ENCODE results near the gene TPD52L1.

The TPD52L1 gene

DNA sequence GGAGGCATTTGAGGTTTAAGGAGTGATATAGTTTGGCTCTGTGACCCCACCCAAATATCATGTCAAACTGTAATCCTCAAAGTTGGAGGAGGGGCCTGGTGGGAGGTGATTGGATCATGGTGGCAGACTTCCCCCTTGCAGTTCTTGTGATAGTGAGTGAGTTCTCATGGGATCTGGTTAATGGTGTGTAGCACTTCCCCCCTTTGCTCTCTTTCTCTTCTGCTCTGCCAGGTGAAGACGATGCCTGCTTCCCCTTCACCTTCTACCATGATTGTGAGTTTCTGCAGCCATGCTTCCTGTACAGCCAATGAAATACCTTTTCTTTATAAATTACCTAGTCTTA, 149.9 kb downstream of the TPD52L1 start:
- Histone ChIP-seq H3K27me3 (ENCODE audit: control insufficient read depth in 5 of 5, insufficient read depth in 4 of 5, low read length in 5 of 5) (no peaks in the 10 kb centered on the region), H3K9ac (ENCODE audit: low read length in 5 of 5) (no peak overlapping the region), H3K36me3 (ENCODE audit: control insufficient read depth in 5 of 5, insufficient read depth in 5 of 5, low read length in 5 of 5) (peaks cover 2 to 15% (median 2%) of the 10 kb centered on the region in 5 donors), H3K4me1 (ENCODE audit: control insufficient read depth in 5 of 5, insufficient read depth in 5 of 5, low read length in 5 of 5) (peaks cover 4 to 19% (median 15%) of the 10 kb centered on the region in 5 donors), H3K9me3 (ENCODE audit: control insufficient read depth in 5 of 5, low read length in 5 of 5) (peaks cover 0 to 5% (median 3%) of the 10 kb centered on the region in 5 donors), H3K27ac (ENCODE audit: low read depth, low read length) (no peak overlapping the region), H3K4me3 (ENCODE audit: low read depth in 1 of 5, low read length in 5 of 5) (no peak overlapping the region)

DNA sequence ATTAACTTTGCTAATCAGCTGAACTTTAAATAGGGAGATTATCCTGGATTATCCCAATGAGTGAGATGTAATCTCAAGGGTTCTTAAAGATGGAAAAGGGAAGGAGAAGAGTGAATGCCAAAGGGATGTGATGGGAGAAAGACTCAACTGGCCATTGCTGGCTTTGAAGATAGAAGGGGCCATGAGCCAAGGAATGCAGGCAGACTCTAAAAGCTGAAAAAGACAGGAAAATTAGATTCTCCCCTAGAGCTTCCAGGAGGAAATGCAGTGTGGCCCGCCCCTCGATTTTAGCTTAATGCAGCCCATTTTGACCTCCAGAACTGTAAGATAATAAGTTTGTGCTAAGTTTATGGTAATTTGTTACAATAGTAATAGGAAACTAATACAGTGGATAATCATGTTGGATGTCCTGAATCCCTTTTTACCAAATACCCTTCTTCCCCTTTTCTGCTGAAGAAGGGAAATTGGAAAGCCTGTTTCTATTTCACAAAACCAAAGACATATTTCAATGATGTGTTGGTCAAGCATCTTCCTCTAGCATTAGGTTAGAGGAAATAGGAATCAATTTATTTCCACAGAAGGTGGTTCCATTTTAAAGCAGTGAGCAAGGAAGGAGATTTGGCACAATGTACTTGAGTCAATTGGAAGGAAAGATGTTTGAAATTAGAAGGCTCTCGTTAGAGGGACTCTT, 151.5 kb downstream of the TPD52L1 start:
- Histone ChIP-seq H3K4me3 (ENCODE audit: low read depth in 1 of 5, low read length in 5 of 5) (no peak overlapping the region), H3K27me3 (ENCODE audit: control insufficient read depth in 5 of 5, insufficient read depth in 4 of 5, low read length in 5 of 5) (no peaks in the 10 kb centered on the region), H3K9ac (ENCODE audit: low read length in 5 of 5) (no peak overlapping the region), H3K27ac (ENCODE audit: low read depth, low read length) (no peak overlapping the region), H3K9me3 (ENCODE audit: control insufficient read depth in 5 of 5, low read length in 5 of 5) (peaks cover 0 to 5% (median 3%) of the 10 kb centered on the region in 5 donors), H3K4me1 (ENCODE audit: control insufficient read depth in 5 of 5, insufficient read depth in 5 of 5, low read length in 5 of 5) (peaks cover 4 to 13% (median 11%) of the 10 kb centered on the region in 5 donors), H3K36me3 (ENCODE audit: control insufficient read depth in 5 of 5, insufficient read depth in 5 of 5, low read length in 5 of 5) (peaks cover 0 to 2% (median 0%) of the 10 kb centered on the region in 5 donors)

DNA sequence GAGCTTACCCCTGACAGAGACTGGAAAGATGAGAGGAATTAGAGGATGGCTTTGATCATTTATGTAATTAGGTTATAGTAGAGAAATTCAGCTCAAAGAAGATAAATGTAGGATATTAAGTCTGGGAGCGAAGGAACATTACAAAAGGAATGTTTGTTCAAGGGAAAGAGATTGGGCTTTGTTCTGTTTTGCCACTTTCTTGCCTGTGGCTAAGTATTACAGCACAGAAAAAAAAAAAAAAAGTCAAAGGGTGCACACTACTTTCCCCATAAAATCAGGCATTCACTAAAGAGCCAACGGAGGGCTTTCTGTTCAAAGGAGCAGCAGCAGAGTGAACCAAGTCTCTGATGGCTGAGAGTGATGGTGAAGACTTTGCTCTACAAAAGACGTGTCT, 153.2 kb downstream of the TPD52L1 start:
- H3K36me3 ChIP-seq (ENCODE audit: control insufficient read depth in 5 of 5, insufficient read depth in 5 of 5, low read length in 5 of 5) = no peaks in the 10 kb centered on the region
- no peak overlapping the region for H3K9ac ChIP-seq (ENCODE audit: low read length in 5 of 5)
- no peak overlapping the region for H3K4me3 ChIP-seq (ENCODE audit: low read depth in 1 of 5, low read length in 5 of 5)
- H3K27me3 ChIP-seq (ENCODE audit: control insufficient read depth in 5 of 5, insufficient read depth in 4 of 5, low read length in 5 of 5) = no peaks in the 10 kb centered on the region
- no peaks in the 10 kb centered on the region for H3K4me1 ChIP-seq (ENCODE audit: control insufficient read depth in 5 of 5, insufficient read depth in 5 of 5, low read length in 5 of 5)
- H3K9me3 ChIP-seq (ENCODE audit: control insufficient read depth in 5 of 5, low read length in 5 of 5) = peaks cover 0 to 5% (median 3%) of the 10 kb centered on the region in 5 donors
- H3K27ac ChIP-seq (ENCODE audit: low read depth, low read length) = no peak overlapping the region

DNA sequence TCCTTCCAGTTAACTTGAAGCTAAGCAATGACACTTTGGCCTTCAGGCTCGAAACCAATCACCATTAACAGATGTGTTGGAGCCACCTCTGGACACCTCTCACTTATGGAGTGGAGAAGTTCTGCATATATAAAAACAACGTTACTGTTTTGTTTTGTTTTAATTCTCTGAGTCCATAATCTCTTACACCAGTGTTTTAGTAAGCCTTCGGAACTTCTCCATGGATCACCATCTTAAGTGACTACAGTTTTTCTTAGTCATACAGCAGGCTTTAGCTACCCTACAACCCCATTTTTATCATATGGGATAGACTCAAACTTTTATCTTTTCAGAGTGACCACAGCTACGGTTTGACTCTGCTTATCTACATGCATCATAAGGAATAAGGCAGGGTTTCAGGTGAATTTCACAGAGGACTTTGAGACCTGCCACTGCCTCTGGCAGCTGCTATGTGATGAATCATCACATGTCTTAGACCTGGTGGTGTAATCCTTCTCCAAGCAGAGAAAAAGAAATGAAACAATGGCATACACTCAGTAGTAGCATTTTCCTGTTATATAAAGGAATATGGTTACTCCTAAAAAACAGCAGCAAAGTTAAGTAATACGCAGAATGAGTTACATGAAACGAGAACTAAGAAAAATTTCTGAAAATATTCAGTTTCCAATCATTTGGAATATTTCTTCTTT, 153.7 kb downstream of the TPD52L1 start:
- Histone ChIP-seq H3K9me3 (ENCODE audit: control insufficient read depth in 5 of 5, low read length in 5 of 5) (peaks cover 0 to 5% (median 3%) of the 10 kb centered on the region in 5 donors), H3K9ac (ENCODE audit: low read length in 5 of 5) (no peak overlapping the region), H3K27me3 (ENCODE audit: control insufficient read depth in 5 of 5, insufficient read depth in 4 of 5, low read length in 5 of 5) (no peaks in the 10 kb centered on the region), H3K4me3 (ENCODE audit: low read depth in 1 of 5, low read length in 5 of 5) (no peak overlapping the region), H3K4me1 (ENCODE audit: control insufficient read depth in 5 of 5, insufficient read depth in 5 of 5, low read length in 5 of 5) (no peaks in the 10 kb centered on the region), H3K27ac (ENCODE audit: low read depth, low read length) (no peak overlapping the region), H3K36me3 (ENCODE audit: control insufficient read depth in 5 of 5, insufficient read depth in 5 of 5, low read length in 5 of 5) (no peaks in the 10 kb centered on the region)

DNA sequence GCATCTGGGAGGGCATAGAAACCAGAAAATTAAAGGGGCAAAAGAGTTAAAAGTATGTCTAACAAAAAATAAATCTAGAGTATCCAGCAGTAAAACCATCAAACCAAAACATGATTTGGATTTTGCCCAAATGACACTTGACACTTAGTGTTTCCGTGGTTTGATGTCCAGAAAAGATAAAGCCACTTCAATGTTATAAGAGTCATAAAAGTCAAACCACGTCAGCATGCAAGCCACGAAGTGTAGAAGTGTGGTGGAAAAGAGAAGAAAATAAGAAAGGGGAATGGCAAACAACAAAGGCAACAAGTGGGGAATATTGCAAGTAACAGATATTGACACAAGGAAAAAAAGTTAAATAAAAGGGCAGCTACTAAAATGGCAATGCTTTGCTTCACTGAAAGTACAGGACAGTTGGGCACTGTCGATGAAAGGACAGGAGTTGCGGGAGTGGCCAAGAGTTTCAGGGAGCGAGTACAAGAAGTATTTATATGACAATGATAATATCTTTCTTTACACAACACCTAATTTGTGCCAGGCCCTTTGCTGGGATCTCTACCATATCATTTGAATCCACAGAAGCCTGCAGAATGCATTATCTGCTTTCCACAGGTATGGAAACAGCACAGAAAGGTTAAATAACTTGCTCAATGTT, 154.5 kb downstream of the TPD52L1 start:
- Histone ChIP-seq H3K4me3 (ENCODE audit: low read depth in 1 of 5, low read length in 5 of 5) (no peak overlapping the region), H3K36me3 (ENCODE audit: control insufficient read depth in 5 of 5, insufficient read depth in 5 of 5, low read length in 5 of 5) (no peaks in the 10 kb centered on the region), H3K27ac (ENCODE audit: low read depth, low read length) (no peak overlapping the region), H3K27me3 (ENCODE audit: control insufficient read depth in 5 of 5, insufficient read depth in 4 of 5, low read length in 5 of 5) (no peaks in the 10 kb centered on the region), H3K9ac (ENCODE audit: low read length in 5 of 5) (no peak overlapping the region), H3K4me1 (ENCODE audit: control insufficient read depth in 5 of 5, insufficient read depth in 5 of 5, low read length in 5 of 5) (no peaks in the 10 kb centered on the region), H3K9me3 (ENCODE audit: control insufficient read depth in 5 of 5, low read length in 5 of 5) (peaks cover 0 to 5% (median 3%) of the 10 kb centered on the region in 5 donors)

DNA sequence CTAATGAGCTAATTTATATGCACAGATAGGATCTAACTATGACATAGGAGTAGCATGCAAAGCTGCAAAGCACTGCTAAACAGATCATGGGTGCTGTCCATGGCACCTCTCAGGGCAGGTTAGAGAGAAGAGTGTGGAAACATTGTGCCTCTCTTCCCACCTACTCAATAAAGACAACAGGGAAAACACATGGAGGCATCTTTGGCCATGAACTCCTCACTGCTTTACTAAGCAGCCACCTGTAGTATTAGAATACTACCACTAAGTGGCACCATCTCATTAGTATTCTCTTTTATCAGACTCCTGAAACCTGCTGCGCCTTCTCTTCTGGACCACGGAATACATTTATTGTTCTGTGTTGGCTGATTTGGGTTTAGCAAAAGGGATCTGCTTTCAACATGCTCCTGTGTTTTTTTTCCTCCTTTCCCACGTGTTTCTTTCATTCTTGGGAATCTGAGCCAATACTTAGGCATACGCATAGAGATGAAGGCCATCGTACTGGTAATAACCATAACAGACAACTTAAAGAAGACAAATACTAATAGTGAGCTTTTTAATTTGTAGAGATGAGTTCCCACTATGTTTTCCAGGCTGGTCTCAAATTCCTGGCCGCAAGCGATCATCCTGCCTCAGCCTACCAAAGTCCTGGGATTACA, 157.5 kb downstream of the TPD52L1 start:
- Histone ChIP-seq H3K9ac (ENCODE audit: low read length in 5 of 5) (no peak overlapping the region), H3K27me3 (ENCODE audit: control insufficient read depth in 5 of 5, insufficient read depth in 4 of 5, low read length in 5 of 5) (no peaks in the 10 kb centered on the region), H3K9me3 (ENCODE audit: control insufficient read depth in 5 of 5, low read length in 5 of 5) (no peaks in the 10 kb centered on the region), H3K36me3 (ENCODE audit: control insufficient read depth in 5 of 5, insufficient read depth in 5 of 5, low read length in 5 of 5) (no peaks in the 10 kb centered on the region), H3K4me3 (ENCODE audit: low read depth in 1 of 5, low read length in 5 of 5) (no peak overlapping the region), H3K27ac (ENCODE audit: low read depth, low read length) (no peak overlapping the region), H3K4me1 (ENCODE audit: control insufficient read depth in 5 of 5, insufficient read depth in 5 of 5, low read length in 5 of 5) (peaks cover 0 to 2% (median 0%) of the 10 kb centered on the region in 5 donors)

DNA sequence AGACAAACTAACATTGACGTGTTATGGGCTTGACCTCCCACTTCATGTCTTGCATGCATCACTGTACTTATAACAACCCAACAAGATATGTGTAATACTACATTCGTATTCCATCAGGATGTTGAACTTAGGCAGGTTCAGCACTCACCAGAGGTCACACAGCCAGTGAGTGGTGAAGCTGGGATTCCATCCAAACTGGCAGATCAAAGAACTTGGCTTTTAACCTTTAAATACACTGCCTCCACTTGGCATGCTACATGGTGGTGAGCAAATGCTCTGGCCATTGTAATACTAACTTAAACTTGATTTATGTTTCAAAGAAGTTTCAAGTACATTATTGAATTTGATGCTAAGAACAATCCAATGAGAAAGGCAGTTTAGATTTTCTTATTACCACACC, 158.9 kb downstream of the TPD52L1 start:
- H3K9ac ChIP-seq (ENCODE audit: low read length in 5 of 5) = no peak overlapping the region
- H3K4me3 ChIP-seq (ENCODE audit: low read depth in 1 of 5, low read length in 5 of 5) = no peak overlapping the region
- no peaks in the 10 kb centered on the region for H3K9me3 ChIP-seq (ENCODE audit: control insufficient read depth in 5 of 5, low read length in 5 of 5)
- H3K36me3 ChIP-seq (ENCODE audit: control insufficient read depth in 5 of 5, insufficient read depth in 5 of 5, low read length in 5 of 5) = no peaks in the 10 kb centered on the region
- no peaks in the 10 kb centered on the region for H3K27me3 ChIP-seq (ENCODE audit: control insufficient read depth in 5 of 5, insufficient read depth in 4 of 5, low read length in 5 of 5)
- H3K4me1 ChIP-seq (ENCODE audit: control insufficient read depth in 5 of 5, insufficient read depth in 5 of 5, low read length in 5 of 5) = peaks cover 0 to 2% (median 0%) of the 10 kb centered on the region in 5 donors
- H3K27ac ChIP-seq (ENCODE audit: low read depth, low read length) = no peak overlapping the region

DNA sequence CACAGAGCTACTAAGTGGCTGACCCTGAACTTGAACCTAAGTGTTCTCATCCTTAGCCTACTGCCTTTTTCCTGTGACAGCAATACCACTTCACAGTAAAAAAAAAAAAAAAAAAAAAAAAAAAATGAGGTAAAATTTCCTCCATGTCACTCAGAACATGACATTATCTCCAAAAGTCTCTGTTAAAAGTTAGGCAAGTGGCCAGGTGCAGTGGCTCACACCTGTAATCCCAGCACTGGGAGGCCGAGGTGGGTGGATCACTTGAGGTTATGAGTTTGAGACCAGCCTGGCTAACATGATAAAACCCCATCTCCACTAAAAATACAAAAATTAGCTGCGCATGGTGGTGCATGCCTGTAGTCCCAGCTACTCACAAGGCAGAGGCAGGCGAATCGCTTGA, 159.4 kb downstream of the TPD52L1 start:
- Histone ChIP-seq H3K4me3 (ENCODE audit: low read depth in 1 of 5, low read length in 5 of 5) (no peak overlapping the region), H3K36me3 (ENCODE audit: control insufficient read depth in 5 of 5, insufficient read depth in 5 of 5, low read length in 5 of 5) (no peaks in the 10 kb centered on the region), H3K27me3 (ENCODE audit: control insufficient read depth in 5 of 5, insufficient read depth in 4 of 5, low read length in 5 of 5) (no peaks in the 10 kb centered on the region), H3K4me1 (ENCODE audit: control insufficient read depth in 5 of 5, insufficient read depth in 5 of 5, low read length in 5 of 5) (peaks cover 0 to 2% (median 0%) of the 10 kb centered on the region in 5 donors), H3K9me3 (ENCODE audit: control insufficient read depth in 5 of 5, low read length in 5 of 5) (no peaks in the 10 kb centered on the region), H3K9ac (ENCODE audit: low read length in 5 of 5) (no peak overlapping the region), H3K27ac (ENCODE audit: low read depth, low read length) (no peak overlapping the region)
